Smooth muscle cell (in vitro differentiated cells): ENCODE measurements around the gene CMTM7. TPM values are rescaled to one million over a fixed set of nuclear protein-coding genes. Genes with fewer than 3 reads are reported as not detected.

ENCODE experiments used
- DNase-seq: peaks from one replicate; lab custom pipeline; 2025; ENCODE audit not compliant: unreplicated experiment; lab: John Stamatoyannopoulos, UW
- H2AFZ ChIP-seq: fragments of 200-600 bp; sonication (generic); 2 replicates; pipeline ENCODE4 v1.6.0; 2016; ENCODE audit warnings: antibody characterized with exemption, low read depth, mild to moderate bottlenecking
- H3F3A ChIP-seq: fragments of 200-600 bp; sonication (generic); 2 replicates; pipeline ENCODE4 v1.6.0; 2017; ENCODE audit warnings: antibody characterized with exemption, low read depth
- H3K27ac ChIP-seq: fragments of 200-600 bp; sonication (generic); 2 replicates; pipeline ENCODE4 v1.5.1; 2016; ENCODE audit warnings: low read depth, mild to moderate bottlenecking
- H3K27me3 ChIP-seq: fragments of 200-600 bp; sonication (generic); 2 replicates; pipeline ENCODE4 v1.6.1; 2016; ENCODE audit warnings: low read depth, mild to moderate bottlenecking
- H3K36me3 ChIP-seq: fragments of 200-600 bp; sonication (generic); 2 replicates; pipeline ENCODE4 v1.5.1; 2016; ENCODE audit warnings: low read depth
- H3K4me1 ChIP-seq: fragments of 200-600 bp; sonication (generic); 2 replicates; pipeline ENCODE4 v1.5.1; 2016; ENCODE audit warnings: low read depth
- H3K4me2 ChIP-seq: fragments of 200-600 bp; sonication (generic); 2 replicates; pipeline ENCODE4 v1.6.0; 2016; ENCODE audit warnings: mild to moderate bottlenecking
- H3K4me3 ChIP-seq: fragments of 200-600 bp; sonication (generic); 2 replicates; pipeline ENCODE4 v1.5.1; 2016; ENCODE audit warnings: mild to moderate bottlenecking
- H3K79me2 ChIP-seq: fragments of 200-600 bp; sonication (generic); 2 replicates; pipeline ENCODE4 v1.6.0; 2016; ENCODE audit warnings: low read depth, mild to moderate bottlenecking
- H3K9ac ChIP-seq: fragments of 200-600 bp; sonication (generic); 2 replicates; pipeline ENCODE4 v1.6.0; 2016; ENCODE audit warnings: low read depth
- H3K9me3 ChIP-seq: fragments of 200-600 bp; sonication (generic); replicated peaks from 2 replicates; pipeline ENCODE4 v1.5.1; 2016; ENCODE audit warnings: low read depth
- H4K20me1 ChIP-seq: fragments of 200-600 bp; sonication (generic); 2 replicates; pipeline ENCODE4 v1.6.0; 2016; ENCODE audit warnings: low read depth
- WGBS: methylation state at CpG from one replicate; pipeline ENCODE4 v1.1.7; 2016; ENCODE audit warnings: low lambda C conversion rate; 5-methylcytosine and 5-hydroxymethylcytosine counted together
- polyA plus RNA-seq: library from polyadenylated mRNA; unstranded; fragments of >200 nt; fragmentation: Nextera tagmentation; extraction: Ambion mirVana; gene quantifications from 2 replicates; pipeline ENCODE4 v1.2.1, GENCODE V29; 2016
- total RNA-seq: library from RNA; depleted of rRNA; stranded (reverse); fragments of >200 nt; gene quantifications from 2 replicates; pipeline ENCODE4 v1.2.3, GENCODE V29; 2014
- TF ChIP-seq, protein P1 (sequence below): fragments of 200-600 bp; sonication (generic); IDR thresholded peaks from 2 replicates; pipeline ENCODE4 v1.5.1; 2017; ENCODE audit warnings: borderline replicate concordance, mild to moderate bottlenecking, antibody characterized with exemption; ENCODE audit not compliant: insufficient read depth, poor library complexity, severe bottlenecking

Gene CMTM7
- total and polyA plus RNA-seq, 2 experiments from 2014 or later = 23.4 to 43.1 TPM

DNA sequence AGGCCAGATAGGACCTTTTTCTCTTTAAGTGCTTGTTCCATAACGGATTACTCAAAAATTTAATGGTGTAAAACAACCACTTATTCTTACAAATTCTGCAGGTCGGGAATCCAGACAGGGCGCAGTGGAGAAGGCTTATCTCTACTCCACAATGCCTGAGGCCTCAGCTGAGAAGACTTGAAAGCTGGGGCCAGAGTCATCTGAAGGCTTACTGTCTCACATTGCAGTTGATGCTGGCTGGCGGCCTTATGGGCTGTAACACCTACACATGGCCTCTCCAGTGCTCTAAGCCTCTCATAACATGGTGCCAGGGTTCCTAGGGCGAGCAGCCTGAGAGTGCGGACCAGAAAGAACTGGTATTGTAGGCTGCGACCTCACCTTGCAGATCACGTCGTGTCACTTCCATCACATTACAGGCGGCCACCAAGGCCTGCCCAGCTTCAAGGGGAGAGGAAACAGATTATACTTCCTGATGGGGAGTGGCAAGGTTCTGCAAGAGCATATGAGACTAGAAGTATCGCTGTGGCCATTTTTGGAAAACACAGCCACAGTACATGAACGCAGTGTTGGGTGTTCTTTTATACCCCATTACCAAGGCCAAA, 32.4 kb downstream of the CMTM7 start:
- Histone ChIP-seq H3K9me3 (no peaks in the 10 kb centered on the region), H3K36me3 (no peaks in the 10 kb centered on the region), H3F3A (peaks cover 13% of the 10 kb centered on the region), H3K4me3 (no peak overlapping the region), H3K9ac (no peak overlapping the region), H3K27ac (no peak overlapping the region), H4K20me1 (peaks cover 18% of the 10 kb centered on the region), H3K27me3 (no peaks in the 10 kb centered on the region), H3K4me1 (peaks cover 11% of the 10 kb centered on the region), H3K79me2 (peaks cover 30% of the 10 kb centered on the region), H3K4me2 (no peak overlapping the region), H2AFZ (no peak overlapping the region)
- DNase-seq = no peak
- WGBS = 82% methylated on average over 12 of the region's 12 CpGs
- TF ChIP-seq, protein P1, sequence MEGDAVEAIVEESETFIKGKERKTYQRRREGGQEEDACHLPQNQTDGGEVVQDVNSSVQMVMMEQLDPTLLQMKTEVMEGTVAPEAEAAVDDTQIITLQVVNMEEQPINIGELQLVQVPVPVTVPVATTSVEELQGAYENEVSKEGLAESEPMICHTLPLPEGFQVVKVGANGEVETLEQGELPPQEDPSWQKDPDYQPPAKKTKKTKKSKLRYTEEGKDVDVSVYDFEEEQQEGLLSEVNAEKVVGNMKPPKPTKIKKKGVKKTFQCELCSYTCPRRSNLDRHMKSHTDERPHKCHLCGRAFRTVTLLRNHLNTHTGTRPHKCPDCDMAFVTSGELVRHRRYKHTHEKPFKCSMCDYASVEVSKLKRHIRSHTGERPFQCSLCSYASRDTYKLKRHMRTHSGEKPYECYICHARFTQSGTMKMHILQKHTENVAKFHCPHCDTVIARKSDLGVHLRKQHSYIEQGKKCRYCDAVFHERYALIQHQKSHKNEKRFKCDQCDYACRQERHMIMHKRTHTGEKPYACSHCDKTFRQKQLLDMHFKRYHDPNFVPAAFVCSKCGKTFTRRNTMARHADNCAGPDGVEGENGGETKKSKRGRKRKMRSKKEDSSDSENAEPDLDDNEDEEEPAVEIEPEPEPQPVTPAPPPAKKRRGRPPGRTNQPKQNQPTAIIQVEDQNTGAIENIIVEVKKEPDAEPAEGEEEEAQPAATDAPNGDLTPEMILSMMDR = no peak

DNA sequence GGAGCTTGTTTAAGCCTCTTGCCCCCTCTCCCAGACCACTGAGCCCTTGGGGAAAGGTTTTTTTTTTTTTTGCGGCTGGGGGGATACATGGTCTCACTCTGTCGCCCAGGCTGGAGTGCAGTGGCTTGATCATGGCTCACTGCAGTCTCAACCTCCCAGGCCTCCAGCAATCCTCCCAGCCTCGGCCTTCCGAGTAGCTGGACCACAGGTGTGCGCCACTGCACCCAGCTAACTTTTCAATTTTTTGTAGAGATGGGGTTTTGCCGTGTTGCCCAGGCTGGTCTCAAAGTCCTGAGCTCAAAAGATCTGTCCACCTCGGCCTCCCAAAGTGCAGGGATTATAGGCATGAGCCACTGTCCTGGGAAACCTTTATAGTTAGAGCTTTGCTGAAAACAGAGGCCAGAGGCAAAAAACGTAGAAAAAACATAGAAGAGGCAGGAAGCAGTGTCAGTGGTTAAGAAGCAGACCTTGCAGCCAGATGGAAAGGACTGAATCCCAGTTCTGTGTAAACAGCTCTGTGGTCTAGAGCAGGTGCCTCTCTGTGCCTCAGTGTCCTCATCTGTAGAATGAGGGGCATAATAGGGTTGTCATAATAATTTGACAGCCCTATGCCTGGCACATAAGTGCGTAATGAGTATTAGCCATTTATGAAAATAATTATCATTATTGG, 33.1 kb downstream of the CMTM7 start:
- H3K9ac ChIP-seq = no peak overlapping the region
- no peaks in the 10 kb centered on the region for H3K36me3 ChIP-seq
- H3K27me3 ChIP-seq = no peaks in the 10 kb centered on the region
- H3K4me1 ChIP-seq = peaks cover 9% of the 10 kb centered on the region
- H4K20me1 ChIP-seq = peaks cover 18% of the 10 kb centered on the region
- no peak overlapping the region for H3K4me2 ChIP-seq
- DNase-seq = no peak
- no peak overlapping the region for H3K4me3 ChIP-seq
- 89% methylated on average over 9 of the region's 9 CpGs for WGBS
- H3K79me2 ChIP-seq = peaks cover 24% of the 10 kb centered on the region
- H3K27ac ChIP-seq = no peak overlapping the region
- H3K9me3 ChIP-seq = no peaks in the 10 kb centered on the region
- peaks cover 8% of the 10 kb centered on the region for H3F3A ChIP-seq
- H2AFZ ChIP-seq = no peak overlapping the region
- TF ChIP-seq, protein P1 = no peak

DNA sequence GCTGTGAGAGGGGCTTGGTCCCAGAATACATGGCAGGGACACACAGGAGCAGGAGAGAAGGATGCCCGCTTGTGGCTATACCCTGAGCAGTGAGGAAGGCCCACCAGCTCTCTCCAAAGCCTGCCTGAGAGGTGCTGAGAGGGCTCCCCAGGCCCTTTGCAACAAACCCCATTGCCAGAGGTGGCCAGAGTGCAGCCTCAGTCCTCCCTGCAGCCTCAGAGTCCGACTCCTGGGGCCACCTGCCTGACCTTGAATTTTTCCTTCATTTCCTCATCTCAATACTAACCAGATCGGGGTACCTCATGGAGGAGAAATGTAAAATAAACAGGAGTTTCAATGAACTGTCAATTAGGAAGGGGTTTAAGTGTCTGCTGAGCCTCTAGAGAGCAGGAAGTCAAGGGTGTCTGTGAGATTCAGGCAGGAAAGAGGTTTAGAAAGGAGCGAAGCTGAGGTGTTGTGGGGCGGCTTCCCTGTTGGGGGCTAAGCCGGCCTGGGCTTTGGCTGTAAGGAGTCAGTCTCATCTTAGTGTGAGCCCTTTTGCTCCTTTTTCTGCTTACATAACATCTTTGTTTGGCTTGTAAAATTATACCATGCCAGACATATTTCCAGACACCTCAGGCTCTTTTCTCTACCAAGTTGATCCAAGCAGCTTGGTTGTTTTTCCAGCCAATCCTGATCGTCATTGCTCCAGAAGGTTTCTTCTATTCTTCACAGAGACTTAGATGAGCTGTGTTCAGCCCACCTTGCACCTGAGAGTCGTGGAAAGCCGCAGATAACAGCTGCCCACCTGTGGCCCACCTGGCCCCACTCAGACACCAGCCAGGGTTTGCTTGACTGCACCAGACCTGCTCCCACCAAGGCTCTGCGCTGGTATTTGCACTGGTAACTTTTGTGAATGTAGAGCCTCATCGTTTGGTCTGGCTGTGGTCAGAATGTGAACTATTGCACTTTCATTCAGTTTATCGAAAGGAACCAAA, 36.7 kb downstream of the CMTM7 start:
- Histone ChIP-seq H3K4me2 (no peak overlapping the region), H2AFZ (no peak overlapping the region), H3K79me2 (peaks cover 17% of the 10 kb centered on the region), H3F3A (no peaks in the 10 kb centered on the region), H4K20me1 (peaks cover 16% of the 10 kb centered on the region), H3K36me3 (no peaks in the 10 kb centered on the region), H3K4me1 (no peaks in the 10 kb centered on the region), H3K9ac (no peak overlapping the region), H3K27ac (no peak overlapping the region), H3K27me3 (no peaks in the 10 kb centered on the region), H3K4me3 (no peak overlapping the region), H3K9me3 (no peaks in the 10 kb centered on the region)
- 90% methylated on average over 12 of the region's 12 CpGs for WGBS
- no peak for DNase-seq
- TF ChIP-seq, protein P1 = no peak
